ENCODE results near the gene COL10A1.

COL10A1 gene

GRCh38 chr6:116145803-116146675, 20.1 kb upstream of the COL10A1 start:
- Mint-ChIP-seq H3K27me3 (no peaks in the 10 kb centered on the region), H3K4me1 (ENCODE audit: low read depth) (no peaks in the 10 kb centered on the region), H3K36me3 (ENCODE audit: low read depth) (peaks cover 16% of the 10 kb centered on the region), H3K4me3 (no peak overlapping the region), H3K27ac (no peak overlapping the region), H3K9me3 (no peaks in the 10 kb centered on the region)
- no peak for DNase-seq

DNA sequence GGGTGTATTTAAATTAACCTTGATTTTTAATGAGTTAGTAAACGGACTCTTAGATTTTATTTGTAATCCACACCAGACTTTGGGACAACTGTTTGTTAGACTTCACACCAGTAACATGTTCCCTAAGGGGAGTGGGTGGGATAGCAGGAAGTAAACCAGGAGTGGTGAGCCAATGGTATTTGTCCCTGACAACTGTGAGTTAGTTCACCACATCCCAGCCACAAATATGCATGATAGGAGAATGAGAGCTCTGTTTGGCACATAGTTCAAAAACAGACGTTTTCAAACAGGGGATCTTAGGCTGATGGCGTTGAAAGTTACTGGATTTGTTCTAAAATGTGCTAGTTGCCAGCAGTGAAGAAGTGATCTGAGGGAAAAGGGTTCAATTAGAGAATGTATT, 18.7 kb upstream of the COL10A1 start:
- H3K27ac Mint-ChIP-seq = no peak overlapping the region
- H3K27me3 Mint-ChIP-seq = no peaks in the 10 kb centered on the region
- no peak overlapping the region for H3K4me3 Mint-ChIP-seq
- peaks cover 22% of the 10 kb centered on the region for H3K36me3 Mint-ChIP-seq (ENCODE audit: low read depth)
- DNase-seq = no peak
- H3K4me1 Mint-ChIP-seq (ENCODE audit: low read depth) = no peaks in the 10 kb centered on the region
- H3K9me3 Mint-ChIP-seq = no peaks in the 10 kb centered on the region

DNA sequence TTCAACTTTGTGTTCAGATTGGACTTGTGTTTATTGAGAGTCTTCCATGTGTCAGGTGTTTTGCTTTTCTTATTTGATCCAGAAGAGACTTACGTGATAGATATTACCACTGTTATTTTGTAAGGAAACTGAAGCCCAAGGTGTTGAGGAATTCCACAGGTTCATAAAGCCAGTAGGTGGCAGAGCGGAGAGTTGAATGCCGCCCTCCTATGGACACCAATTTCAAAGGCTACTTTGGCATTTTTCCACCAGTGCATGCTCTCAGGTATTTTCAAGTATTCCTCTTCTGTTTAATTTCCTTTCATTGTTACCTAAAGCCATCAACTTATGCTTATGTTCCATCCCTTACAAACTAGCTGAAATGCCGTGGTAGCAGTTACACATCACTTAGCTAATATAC, 14.0 kb upstream of the COL10A1 start:
- no peak overlapping the region for H3K4me3 Mint-ChIP-seq
- peaks cover 15% of the 10 kb centered on the region for H3K4me1 Mint-ChIP-seq (ENCODE audit: low read depth)
- H3K9me3 Mint-ChIP-seq = no peaks in the 10 kb centered on the region
- peaks cover 39% of the 10 kb centered on the region for H3K36me3 Mint-ChIP-seq (ENCODE audit: low read depth)
- no peaks in the 10 kb centered on the region for H3K27me3 Mint-ChIP-seq
- no peak for DNase-seq
- no peak overlapping the region for H3K27ac Mint-ChIP-seq

GRCh38 chr6:116136933-116137340, 11.0 kb upstream of the COL10A1 start:
- Mint-ChIP-seq H3K4me1 (ENCODE audit: low read depth) (peaks cover 15% of the 10 kb centered on the region), H3K27me3 (no peaks in the 10 kb centered on the region), H3K36me3 (ENCODE audit: low read depth) (peaks cover 55% of the 10 kb centered on the region), H3K9me3 (no peaks in the 10 kb centered on the region), H3K27ac (peak overlapping the region; percentile 80), H3K4me3 (no peak overlapping the region)
- DNase-seq = no peak

GRCh38 chr6:116136373-116136772, 10.4 kb upstream of the COL10A1 start:
- no peaks in the 10 kb centered on the region for H3K27me3 Mint-ChIP-seq
- no peaks in the 10 kb centered on the region for H3K9me3 Mint-ChIP-seq
- H3K4me3 Mint-ChIP-seq = no peak overlapping the region
- H3K4me1 Mint-ChIP-seq (ENCODE audit: low read depth) = peaks cover 15% of the 10 kb centered on the region
- H3K27ac Mint-ChIP-seq = peak overlapping the region; percentile 80
- peaks cover 57% of the 10 kb centered on the region for H3K36me3 Mint-ChIP-seq (ENCODE audit: low read depth)
- no peak for DNase-seq

- Mint-ChIP-seq H3K4me3 (no peak overlapping the region), H3K36me3 (ENCODE audit: low read depth) (peaks cover 52% of the 10 kb centered on the region), H3K27me3 (no peaks in the 10 kb centered on the region), H3K4me1 (ENCODE audit: low read depth) (peaks cover 17% of the 10 kb centered on the region), H3K9me3 (no peaks in the 10 kb centered on the region), H3K27ac (no peak overlapping the region)
- no peak for DNase-seq
Observed at GRCh38 chr6:116133453-116133852, 7.5 kb upstream of the COL10A1 start.

DNA sequence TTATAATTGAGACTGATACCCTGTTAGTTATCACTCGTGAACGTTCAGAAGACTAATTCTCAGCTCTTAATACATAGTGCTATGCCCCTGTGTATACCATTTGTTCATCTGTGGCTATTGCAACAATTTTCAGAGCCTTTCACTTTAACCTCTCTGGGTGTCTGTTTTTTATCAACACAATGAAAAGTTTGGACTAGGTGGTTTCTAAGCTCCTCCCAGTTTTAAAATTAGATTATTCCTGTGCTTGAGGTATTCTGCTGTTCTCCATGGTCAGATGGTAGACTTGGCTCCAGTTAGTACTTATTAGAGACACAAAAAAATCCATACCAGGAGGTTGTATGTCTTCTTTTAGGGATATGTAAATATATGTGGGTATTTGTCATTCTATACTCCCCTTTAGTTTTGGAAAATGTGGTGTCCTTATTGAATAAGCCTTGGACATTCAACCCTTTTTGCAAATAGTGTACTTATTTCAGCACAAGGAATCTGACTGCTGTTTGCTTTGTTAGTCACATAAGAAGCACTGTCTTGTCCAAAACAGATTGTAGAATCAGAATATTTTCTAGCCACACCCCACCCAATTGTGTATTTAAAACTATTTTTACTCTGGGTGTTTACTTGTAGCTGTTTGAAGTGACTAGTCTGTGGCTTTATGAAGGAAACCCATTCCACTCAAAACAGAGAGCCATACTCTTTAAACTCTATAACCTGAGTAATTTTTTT, 2.0 kb upstream of the COL10A1 start:
- Mint-ChIP-seq H3K27ac (no peak overlapping the region), H3K9me3 (no peaks in the 10 kb centered on the region), H3K27me3 (no peaks in the 10 kb centered on the region), H3K4me3 (no peak overlapping the region), H3K4me1 (ENCODE audit: low read depth) (peaks cover 5% of the 10 kb centered on the region), H3K36me3 (ENCODE audit: low read depth) (peaks cover 54% of the 10 kb centered on the region)
- no peak for DNase-seq

GRCh38 chr6:116120430-116120829, 5.5 kb downstream of the COL10A1 start:
- Mint-ChIP-seq H3K4me1 (ENCODE audit: low read depth) (peaks cover 4% of the 10 kb centered on the region), H3K9me3 (no peaks in the 10 kb centered on the region), H3K27ac (no peak overlapping the region), H3K27me3 (no peaks in the 10 kb centered on the region), H3K4me3 (no peak overlapping the region), H3K36me3 (ENCODE audit: low read depth) (peaks cover 70% of the 10 kb centered on the region)
- DNase-seq = no peak

- Mint-ChIP-seq H3K27me3 (no peaks in the 10 kb centered on the region), H3K4me1 (ENCODE audit: low read depth) (peaks cover 4% of the 10 kb centered on the region), H3K9me3 (no peaks in the 10 kb centered on the region), H3K36me3 (ENCODE audit: low read depth) (peaks cover 76% of the 10 kb centered on the region), H3K4me3 (no peak overlapping the region), H3K27ac (no peak overlapping the region)
- no peak for DNase-seq
Observed at GRCh38 chr6:116118608-116119007, 7.3 kb downstream of the COL10A1 start.

DNA sequence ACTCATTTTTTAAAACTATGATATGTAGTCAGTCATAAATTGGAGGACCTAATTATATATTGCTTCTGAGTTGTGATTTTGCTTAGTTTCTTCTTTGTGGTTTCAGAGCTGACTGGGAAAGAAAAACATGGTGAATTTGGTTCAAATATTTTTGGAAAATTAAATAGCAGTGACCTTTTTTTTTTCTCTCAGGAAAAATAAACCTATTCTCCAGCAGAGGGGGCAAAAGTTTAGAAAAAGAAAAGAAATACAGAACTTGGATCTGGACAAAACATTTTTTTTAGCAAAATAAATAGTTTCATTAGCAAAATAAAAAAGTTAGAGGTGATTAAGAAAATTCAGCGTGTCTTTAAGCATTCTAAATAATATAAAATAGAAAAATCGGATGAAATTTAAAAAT, 10.2 kb downstream of the COL10A1 start:
- Mint-ChIP-seq H3K9me3 (no peaks in the 10 kb centered on the region), H3K27me3 (no peaks in the 10 kb centered on the region), H3K4me1 (ENCODE audit: low read depth) (peaks cover 4% of the 10 kb centered on the region), H3K36me3 (ENCODE audit: low read depth) (peaks cover 83% of the 10 kb centered on the region), H3K4me3 (no peak overlapping the region), H3K27ac (no peak overlapping the region)
- DNase-seq = no peak

- H3K4me3 Mint-ChIP-seq = no peak overlapping the region
- no peaks in the 10 kb centered on the region for H3K9me3 Mint-ChIP-seq
- no peaks in the 10 kb centered on the region for H3K4me1 Mint-ChIP-seq (ENCODE audit: low read depth)
- H3K36me3 Mint-ChIP-seq (ENCODE audit: low read depth) = peaks cover 88% of the 10 kb centered on the region
- H3K27ac Mint-ChIP-seq = no peak overlapping the region
- H3K27me3 Mint-ChIP-seq = no peaks in the 10 kb centered on the region
- DNase-seq = no peak
Observed at GRCh38 chr6:116113386-116113785, 12.5 kb downstream of the COL10A1 start.

DNA sequence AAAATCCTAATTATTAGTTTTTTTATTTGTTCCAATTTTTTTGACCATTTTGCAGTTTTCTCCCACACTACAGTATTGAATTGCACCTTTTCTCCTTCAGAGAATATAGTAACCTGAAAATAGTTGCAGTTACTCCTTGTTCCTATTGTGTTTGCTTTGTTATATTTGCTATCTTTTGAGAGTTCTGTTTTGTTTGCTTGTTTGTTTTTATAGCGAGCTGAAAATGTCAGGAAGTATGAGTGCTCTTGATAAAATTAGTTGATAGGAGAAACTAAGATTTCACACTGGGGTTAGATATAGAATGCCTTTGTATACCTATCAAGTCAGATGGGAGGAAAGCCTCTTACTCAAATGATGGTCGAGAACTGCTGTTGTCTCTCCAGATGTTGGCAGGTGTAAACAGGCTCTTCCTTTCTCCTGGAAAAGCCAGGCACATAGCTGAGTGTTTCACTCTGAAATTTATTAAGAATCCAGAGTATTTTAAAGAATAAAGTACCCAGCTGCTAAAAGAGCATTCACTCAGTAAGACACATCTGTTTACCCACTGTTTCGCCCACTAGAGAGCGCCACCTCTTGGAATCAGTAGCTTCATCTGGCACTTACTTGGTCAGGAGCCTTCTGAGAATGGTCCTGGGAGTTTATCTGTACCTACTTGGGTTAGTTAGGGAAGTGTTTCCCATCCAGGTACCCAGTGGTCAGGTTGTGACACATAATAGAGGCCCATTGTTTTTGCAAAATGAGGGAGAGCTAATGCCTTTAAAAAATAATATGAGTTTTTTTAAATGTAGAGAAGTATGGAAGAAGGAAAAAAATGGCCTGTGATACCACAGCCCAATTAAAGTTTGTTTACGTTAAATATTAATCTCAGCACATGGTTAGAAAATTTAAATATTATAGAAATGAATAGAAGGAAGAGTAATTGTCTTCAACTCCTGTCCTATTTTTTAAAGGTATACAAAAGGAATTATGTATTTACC, 14.1 kb downstream of the COL10A1 start:
- H3K36me3 Mint-ChIP-seq (ENCODE audit: low read depth) = peaks cover 86% of the 10 kb centered on the region
- H3K27me3 Mint-ChIP-seq = no peaks in the 10 kb centered on the region
- DNase-seq = no peak
- no peak overlapping the region for H3K27ac Mint-ChIP-seq
- no peaks in the 10 kb centered on the region for H3K4me1 Mint-ChIP-seq (ENCODE audit: low read depth)
- H3K9me3 Mint-ChIP-seq = no peaks in the 10 kb centered on the region
- H3K4me3 Mint-ChIP-seq = no peak overlapping the region

- H3K27ac Mint-ChIP-seq = no peak overlapping the region
- no peaks in the 10 kb centered on the region for H3K9me3 Mint-ChIP-seq
- H3K4me1 Mint-ChIP-seq (ENCODE audit: low read depth) = peaks cover 28% of the 10 kb centered on the region
- H3K27me3 Mint-ChIP-seq = no peaks in the 10 kb centered on the region
- H3K36me3 Mint-ChIP-seq (ENCODE audit: low read depth) = peaks cover 85% of the 10 kb centered on the region
- no peak overlapping the region for H3K4me3 Mint-ChIP-seq
- no peak for DNase-seq
Observed at GRCh38 chr6:116108836-116109235, 17.1 kb downstream of the COL10A1 start.

DNA sequence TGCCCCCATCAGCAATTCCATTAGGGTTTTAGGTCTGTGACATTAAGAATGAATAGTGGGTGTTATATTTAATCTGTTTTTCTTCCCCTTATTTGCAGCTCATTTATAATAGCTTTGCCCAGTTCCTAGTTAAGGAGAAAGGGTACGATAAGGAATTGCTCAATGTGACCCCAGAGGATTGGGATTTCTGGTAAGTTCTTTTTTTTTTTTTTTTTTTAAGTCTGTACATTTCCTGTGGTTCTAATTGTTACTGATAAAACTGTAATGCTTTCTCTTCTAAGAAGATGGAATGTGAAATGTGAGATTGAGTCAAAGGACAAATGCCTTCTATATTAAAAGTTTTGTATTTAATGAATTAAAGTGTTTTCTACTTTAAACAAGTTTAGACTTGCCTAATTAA, 19.8 kb downstream of the COL10A1 start:
- H3K4me1 Mint-ChIP-seq (ENCODE audit: low read depth) = peaks cover 54% of the 10 kb centered on the region

More for the DNA sequence above, 19.8 kb downstream of the COL10A1 start:
- H3K36me3 Mint-ChIP-seq (ENCODE audit: low read depth) = peaks cover 73% of the 10 kb centered on the region
- H3K27me3 Mint-ChIP-seq = no peaks in the 10 kb centered on the region
- H3K9me3 Mint-ChIP-seq = no peaks in the 10 kb centered on the region
- H3K27ac Mint-ChIP-seq = no peak overlapping the region
- peak overlapping the region; percentile 16 for H3K4me3 Mint-ChIP-seq
- no peak for DNase-seq
